ENCODE data around the gene LIN37.
"Not testable (repeated sequence)": the region's sequence is repeated elsewhere in the genome, so short reads cannot be mapped to it uniquely, and the experiment has no call there.

Gene LIN37

GRCh38 chr19:35789978-35790944, 41.9 kb downstream of the LIN37 start:
- Mint-ChIP-seq H3K36me3 (ENCODE audit: low read depth) (no peaks in the 10 kb centered on the region), H3K27ac (no peak overlapping the region), H3K9me3 (no peaks in the 10 kb centered on the region)

DNA sequence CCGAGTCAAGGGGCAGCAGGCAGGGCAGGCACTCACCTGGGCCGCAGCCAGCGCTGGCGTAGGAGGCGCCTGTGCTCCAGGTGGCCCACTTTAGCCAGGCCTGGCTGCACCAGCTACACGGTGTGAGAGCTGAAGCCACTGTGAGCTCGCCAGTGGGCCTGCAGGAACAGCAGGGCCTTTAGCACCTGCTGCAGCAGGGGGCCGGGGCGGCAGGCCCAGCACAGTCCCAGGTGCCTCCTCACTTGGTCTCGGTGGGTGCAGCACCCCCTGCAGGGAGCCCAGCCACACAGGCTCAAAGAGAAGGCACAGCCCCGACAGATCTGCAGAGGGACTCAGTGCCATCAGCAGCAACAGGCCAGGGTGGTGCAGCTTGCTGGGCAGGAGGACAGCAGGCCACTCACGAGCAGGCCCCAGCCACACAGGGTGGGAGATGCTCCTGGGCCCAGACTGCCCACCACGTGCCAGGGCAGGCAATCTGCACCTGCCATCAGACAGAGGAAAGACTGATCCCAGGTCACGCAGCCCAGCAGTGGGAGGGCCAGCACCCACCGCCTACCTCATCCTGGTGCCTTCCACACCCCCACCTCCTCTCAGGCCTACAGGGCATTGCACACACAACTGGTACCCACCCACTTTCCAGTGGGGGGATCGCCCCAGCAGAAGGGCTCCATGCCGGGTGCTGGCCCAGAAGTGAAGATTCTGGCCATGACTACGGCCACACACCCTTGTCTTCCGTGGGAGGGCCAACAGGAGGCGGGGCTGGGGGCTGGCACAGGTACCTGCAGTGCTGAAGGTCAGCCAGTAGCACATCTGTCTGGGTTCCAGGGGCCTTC, 42.8 kb downstream of the LIN37 start:
- Mint-ChIP-seq H3K4me1 (ENCODE audit: low read depth) (no peaks in the 10 kb centered on the region), H3K27ac (no peak overlapping the region), H3K36me3 (ENCODE audit: low read depth) (no peaks in the 10 kb centered on the region), H3K27me3 (peaks cover 5% of the 10 kb centered on the region), H3K4me3 (no peak overlapping the region), H3K9me3 (no peaks in the 10 kb centered on the region)

More at GRCh38 chr19:35789978-35790944, 41.9 kb downstream of the LIN37 start:
- no peak overlapping the region for H3K4me3 Mint-ChIP-seq
- no peaks in the 10 kb centered on the region for H3K4me1 Mint-ChIP-seq (ENCODE audit: low read depth)
- H3K27me3 Mint-ChIP-seq = no peaks in the 10 kb centered on the region

GRCh38 chr19:35791814-35792279, 43.5 kb downstream of the LIN37 start:
- no peaks in the 10 kb centered on the region for H3K36me3 Mint-ChIP-seq (ENCODE audit: low read depth)
- H3K9me3 Mint-ChIP-seq = no peaks in the 10 kb centered on the region
- H3K4me1 Mint-ChIP-seq (ENCODE audit: low read depth) = no peaks in the 10 kb centered on the region
- no peak overlapping the region for H3K4me3 Mint-ChIP-seq
- H3K27ac Mint-ChIP-seq = no peak overlapping the region
- peaks cover 11% of the 10 kb centered on the region for H3K27me3 Mint-ChIP-seq

DNA sequence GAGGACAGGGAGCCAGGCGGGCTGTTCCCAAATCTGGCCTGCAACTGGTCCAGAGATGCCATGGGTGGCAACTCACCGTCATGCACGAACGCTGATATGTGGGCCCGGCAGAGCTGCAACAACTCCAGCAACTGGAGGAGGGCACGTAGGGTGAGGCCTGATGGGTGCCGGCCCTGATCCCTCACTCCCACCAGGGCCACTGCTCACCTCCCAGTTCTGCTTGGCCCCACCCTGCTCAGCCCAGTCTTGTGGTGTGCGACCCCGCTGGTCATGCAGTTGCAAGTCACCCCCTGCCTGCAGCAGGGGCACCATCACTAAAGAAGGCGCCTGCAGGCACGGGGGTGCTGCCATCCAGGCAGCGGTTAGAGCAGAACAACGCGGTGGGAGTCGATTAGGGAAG, 43.9 kb downstream of the LIN37 start:
- H3K27me3 Mint-ChIP-seq = peaks cover 16% of the 10 kb centered on the region
- no peak overlapping the region for H3K4me3 Mint-ChIP-seq
- H3K36me3 Mint-ChIP-seq (ENCODE audit: low read depth) = no peaks in the 10 kb centered on the region
- H3K27ac Mint-ChIP-seq = no peak overlapping the region
- H3K9me3 Mint-ChIP-seq = no peaks in the 10 kb centered on the region
- no peaks in the 10 kb centered on the region for H3K4me1 Mint-ChIP-seq (ENCODE audit: low read depth)

DNA sequence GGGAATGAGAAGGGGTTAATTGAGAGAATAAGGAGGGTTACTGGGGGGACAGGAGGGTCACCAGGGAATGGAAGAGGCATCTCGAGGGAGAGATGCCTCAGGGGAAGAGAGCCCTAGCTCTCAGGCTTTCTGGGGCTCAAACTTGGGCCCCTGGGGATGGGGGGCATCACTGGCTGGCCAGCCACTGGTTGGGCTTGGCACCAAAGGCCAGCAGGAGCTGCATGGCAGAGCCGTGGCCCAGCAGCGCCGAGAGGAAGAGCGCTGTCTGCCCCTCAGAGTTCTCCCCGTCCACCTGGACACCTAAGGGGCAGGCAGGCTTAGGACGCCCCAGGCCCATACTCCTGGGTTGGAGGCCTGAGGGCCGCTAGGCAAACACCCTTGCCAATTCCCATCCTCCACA, 44.5 kb downstream of the LIN37 start:
- H3K4me3 Mint-ChIP-seq = no peak overlapping the region
- H3K4me1 Mint-ChIP-seq (ENCODE audit: low read depth) = no peaks in the 10 kb centered on the region
- no peaks in the 10 kb centered on the region for H3K36me3 Mint-ChIP-seq (ENCODE audit: low read depth)
- peaks cover 18% of the 10 kb centered on the region for H3K27me3 Mint-ChIP-seq
- no peaks in the 10 kb centered on the region for H3K9me3 Mint-ChIP-seq
- no peak overlapping the region for H3K27ac Mint-ChIP-seq

- H3K9me3 Mint-ChIP-seq = no peaks in the 10 kb centered on the region
- H3K4me3 Mint-ChIP-seq = no peak overlapping the region
- no peak overlapping the region for H3K27ac Mint-ChIP-seq
- peaks cover 22% of the 10 kb centered on the region for H3K27me3 Mint-ChIP-seq
- H3K4me1 Mint-ChIP-seq (ENCODE audit: low read depth) = no peaks in the 10 kb centered on the region
- H3K36me3 Mint-ChIP-seq (ENCODE audit: low read depth) = no peaks in the 10 kb centered on the region
These were observed 45.2 kb downstream of the LIN37 start for GRCh38 chr19:35793381-35794165.

GRCh38 chr19:35795564-35795963, 47.2 kb downstream of the LIN37 start:
- H3K27me3 Mint-ChIP-seq = peaks cover 22% of the 10 kb centered on the region
- not testable (repeated sequence) for H3K4me3 Mint-ChIP-seq; H3K4me1 Mint-ChIP-seq (ENCODE audit: low read depth); H3K27ac Mint-ChIP-seq; H3K36me3 Mint-ChIP-seq (ENCODE audit: low read depth); H3K9me3 Mint-ChIP-seq

DNA sequence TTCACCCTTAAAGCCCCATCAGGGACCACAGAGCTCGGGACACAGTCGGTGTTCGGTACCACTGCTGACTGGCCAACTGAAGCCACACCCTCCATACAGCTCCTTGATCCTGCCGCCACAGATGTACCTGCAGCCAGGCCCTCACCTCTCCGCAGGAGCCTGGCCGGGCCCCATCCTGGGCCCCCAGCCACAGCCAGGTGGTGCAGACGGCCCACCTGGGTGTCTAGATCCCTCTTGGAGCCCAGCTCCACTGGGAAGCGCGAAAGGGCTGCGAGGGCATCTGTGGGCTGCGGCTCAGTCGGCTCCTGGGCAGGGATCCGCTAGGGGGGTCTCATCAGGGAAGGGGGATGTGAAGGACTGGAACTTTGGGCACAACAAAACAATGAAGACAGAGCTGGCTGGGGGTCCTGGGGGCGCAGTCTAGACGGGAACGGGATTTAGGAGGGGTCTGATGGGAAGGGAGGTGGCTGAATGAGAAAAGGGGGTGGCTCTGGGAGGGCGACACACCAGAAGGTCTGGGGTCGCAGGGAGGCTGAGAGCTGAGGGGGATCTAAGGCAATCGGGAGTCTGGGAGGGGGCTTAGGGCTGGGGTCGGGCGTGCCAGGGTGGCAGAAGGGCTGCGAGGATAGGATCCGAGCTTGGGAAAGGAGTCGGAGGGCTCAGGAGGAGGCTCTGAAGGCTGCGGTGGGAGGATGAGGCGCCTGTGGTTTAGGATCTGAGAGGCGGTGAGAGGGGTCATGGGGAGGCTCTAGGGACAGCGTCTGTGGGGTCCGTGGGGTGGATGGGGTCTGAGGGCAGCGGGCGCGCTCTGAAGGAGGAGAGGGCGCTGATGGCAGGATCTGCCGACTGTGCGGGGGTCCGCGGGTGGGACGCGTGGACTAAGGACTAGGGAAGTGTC, 48.5 kb downstream of the LIN37 start:
- H3K27me3 Mint-ChIP-seq = peaks cover 22% of the 10 kb centered on the region
- H3K4me3 Mint-ChIP-seq = no peak overlapping the region
- H3K9me3 Mint-ChIP-seq = no peaks in the 10 kb centered on the region
- no peaks in the 10 kb centered on the region for H3K4me1 Mint-ChIP-seq (ENCODE audit: low read depth)
- H3K36me3 Mint-ChIP-seq (ENCODE audit: low read depth) = no peaks in the 10 kb centered on the region
- H3K27ac Mint-ChIP-seq = no peak overlapping the region

GRCh38 chr19:35797663-35798062, 49.3 kb downstream of the LIN37 start:
- Mint-ChIP-seq H3K36me3 (ENCODE audit: low read depth) (no peaks in the 10 kb centered on the region), H3K27ac (no peak overlapping the region), H3K9me3 (no peaks in the 10 kb centered on the region), H3K4me1 (ENCODE audit: low read depth) (no peaks in the 10 kb centered on the region), H3K27me3 (peaks cover 22% of the 10 kb centered on the region), H3K4me3 (no peak overlapping the region)

GRCh38 chr19:35801828-35802227, 53.5 kb downstream of the LIN37 start:
- Mint-ChIP-seq H3K4me3 (no peak overlapping the region), H3K36me3 (ENCODE audit: low read depth) (no peaks in the 10 kb centered on the region), H3K4me1 (ENCODE audit: low read depth) (peaks cover 8% of the 10 kb centered on the region), H3K27ac (no peak overlapping the region), H3K27me3 (peaks cover 11% of the 10 kb centered on the region), H3K9me3 (no peaks in the 10 kb centered on the region)
